ENCODE measurements around the gene SFI1.

The SFI1 gene

DNA sequence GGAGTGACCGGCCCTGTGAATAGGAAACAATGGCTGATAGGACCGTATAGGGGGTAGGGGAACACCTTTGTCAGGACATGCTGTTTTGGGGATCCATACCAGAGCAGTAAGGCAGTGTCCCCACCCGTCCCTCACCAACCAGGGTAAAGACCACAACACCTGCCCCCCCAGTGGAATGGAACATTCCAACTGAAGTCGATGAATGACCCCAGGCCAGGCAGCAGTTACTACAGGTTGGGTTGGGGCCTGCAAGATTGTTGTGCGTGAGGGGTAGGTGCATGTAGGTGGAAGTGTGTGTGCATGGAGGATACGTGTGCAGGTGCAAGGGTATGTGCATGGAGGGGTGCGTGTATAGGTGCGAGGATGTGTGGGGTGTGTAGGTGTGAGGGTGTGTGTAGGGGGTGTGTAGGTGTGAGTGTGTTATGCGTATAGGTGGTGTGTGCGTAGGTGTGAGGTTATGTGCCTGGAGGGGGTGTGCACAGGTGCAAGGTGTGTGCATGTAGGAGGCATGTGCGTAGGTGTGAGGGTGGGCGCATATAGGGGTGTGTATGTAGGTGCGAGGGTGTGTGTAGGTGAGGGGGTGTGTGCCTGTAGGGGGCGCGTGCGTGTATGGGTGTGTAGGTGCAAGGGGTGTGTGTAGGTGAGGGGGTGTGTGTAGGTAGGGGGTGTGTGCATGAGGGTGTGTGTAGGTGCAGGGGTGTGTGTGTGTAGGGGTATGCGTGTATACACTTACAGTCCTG, 132.8 kb downstream of the SFI1 start:
- DNase-seq (ENCODE audit: low read depth), result no peak
- H3K4me3 ChIP-seq (ENCODE audit: low read depth, low read length), result no peak overlapping the region; the same call in 1 of the 2 replicates
- TF ChIP-seq, protein P1, sequence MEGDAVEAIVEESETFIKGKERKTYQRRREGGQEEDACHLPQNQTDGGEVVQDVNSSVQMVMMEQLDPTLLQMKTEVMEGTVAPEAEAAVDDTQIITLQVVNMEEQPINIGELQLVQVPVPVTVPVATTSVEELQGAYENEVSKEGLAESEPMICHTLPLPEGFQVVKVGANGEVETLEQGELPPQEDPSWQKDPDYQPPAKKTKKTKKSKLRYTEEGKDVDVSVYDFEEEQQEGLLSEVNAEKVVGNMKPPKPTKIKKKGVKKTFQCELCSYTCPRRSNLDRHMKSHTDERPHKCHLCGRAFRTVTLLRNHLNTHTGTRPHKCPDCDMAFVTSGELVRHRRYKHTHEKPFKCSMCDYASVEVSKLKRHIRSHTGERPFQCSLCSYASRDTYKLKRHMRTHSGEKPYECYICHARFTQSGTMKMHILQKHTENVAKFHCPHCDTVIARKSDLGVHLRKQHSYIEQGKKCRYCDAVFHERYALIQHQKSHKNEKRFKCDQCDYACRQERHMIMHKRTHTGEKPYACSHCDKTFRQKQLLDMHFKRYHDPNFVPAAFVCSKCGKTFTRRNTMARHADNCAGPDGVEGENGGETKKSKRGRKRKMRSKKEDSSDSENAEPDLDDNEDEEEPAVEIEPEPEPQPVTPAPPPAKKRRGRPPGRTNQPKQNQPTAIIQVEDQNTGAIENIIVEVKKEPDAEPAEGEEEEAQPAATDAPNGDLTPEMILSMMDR (IDR thresholded peaks at IDR 0.05; ENCODE audit: low read depth, low read length, missing control alignments), result peak; percentile 39

DNA sequence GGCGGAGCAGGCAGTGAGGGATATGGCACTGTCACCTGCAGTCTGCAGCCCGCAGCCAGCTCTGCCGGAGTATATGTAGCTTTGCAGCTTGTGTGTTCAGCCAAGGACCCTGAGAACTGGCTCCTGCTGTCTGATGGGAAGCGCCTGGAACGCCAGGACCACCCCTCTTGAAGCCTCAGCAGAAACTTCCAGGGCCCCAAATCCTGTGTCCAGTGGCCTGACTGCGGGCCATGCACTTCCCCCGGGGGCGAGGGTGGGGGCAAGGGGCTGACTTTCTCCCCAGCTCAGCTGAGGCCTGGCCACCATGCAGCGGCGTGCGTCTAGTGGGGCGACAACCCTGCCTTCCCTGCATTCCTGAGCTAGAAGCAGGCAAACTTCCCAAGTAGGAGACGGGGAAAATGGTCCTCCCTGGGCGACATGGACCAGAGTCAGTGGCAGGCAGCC, 133.4 kb downstream of the SFI1 start:
- H3K4me3 ChIP-seq (ENCODE audit: low read depth, low read length), result peak overlapping the region; percentile 63
- TF ChIP-seq, protein P1 (IDR thresholded peaks at IDR 0.05; ENCODE audit: low read depth, low read length, missing control alignments), result no peak
- DNase-seq (ENCODE audit: low read depth), result no peak

DNA sequence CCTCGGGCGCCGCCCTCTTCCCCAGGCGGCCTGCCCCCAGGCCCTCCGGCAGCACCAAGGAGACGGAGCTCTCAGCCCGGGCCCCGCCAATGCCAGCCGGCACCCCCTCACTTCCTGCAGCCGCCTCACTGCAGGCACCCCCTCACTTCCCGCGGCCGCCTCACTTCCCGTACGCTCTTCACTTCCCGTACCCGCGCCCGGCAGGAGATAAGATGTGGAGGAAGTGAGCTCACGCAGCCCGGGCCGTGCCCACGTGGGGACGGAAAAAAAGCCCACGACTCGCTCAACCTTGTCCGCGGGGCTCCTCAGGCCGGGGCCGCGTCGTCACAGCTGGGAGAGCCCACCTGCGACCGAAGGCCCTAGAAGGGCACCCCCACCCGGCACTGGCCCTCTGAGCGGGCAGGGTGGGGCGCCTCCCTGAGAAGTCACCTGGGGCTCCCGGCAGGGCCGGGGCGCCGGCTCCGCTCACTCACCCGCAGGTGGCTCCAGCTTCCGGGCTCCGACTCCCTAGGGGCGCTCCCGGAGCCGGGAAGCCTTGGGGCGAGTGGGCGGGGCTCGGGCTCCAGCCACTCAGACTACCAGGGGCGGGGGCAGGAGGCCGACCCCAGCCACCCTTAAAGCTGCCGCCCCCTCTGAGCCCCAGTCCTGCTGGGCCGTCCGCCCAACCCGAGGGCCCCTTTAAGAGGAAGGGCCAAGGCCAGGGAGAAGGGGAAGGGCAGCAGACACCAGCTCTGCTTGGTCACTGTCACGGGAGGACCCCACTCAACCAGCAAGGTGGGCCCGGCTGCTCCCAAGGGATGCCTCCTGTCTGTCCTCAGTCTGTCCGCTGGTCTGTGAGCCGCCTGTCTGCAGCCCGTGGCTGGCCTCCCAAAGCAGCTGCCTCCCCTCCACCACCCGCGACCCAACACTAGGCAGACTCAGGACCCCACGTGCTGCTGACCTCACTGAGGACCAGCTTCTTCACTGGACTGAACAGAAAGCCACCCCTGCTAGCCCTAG, 134.3 kb downstream of the SFI1 start:
- no peak for DNase-seq (ENCODE audit: low read depth)
- TF ChIP-seq, protein P1 (IDR thresholded peaks at IDR 0.05; ENCODE audit: low read depth, low read length, missing control alignments), result no peak
- peak overlapping the region; percentile 63 for H3K4me3 ChIP-seq (ENCODE audit: low read depth, low read length)

DNA sequence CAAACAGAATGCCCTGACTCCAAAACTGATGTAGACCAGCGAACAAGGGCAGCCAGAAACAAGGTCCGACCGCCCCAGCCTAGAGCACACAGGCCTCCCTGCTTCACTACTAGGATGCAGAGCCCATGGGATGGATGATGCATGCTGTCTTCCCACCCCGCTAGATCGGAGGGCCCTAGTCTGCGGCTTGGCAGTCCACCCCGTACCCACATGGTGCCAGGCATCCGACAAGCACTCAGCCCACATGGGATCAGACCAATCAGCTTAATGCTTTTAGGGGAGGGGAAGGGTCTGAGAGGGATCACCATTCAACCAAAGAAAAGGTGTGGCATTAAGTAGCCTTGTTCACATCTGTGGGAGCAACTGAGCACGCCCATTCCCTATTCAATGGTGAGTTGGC, 135.1 kb downstream of the SFI1 start:
- peak overlapping the region; percentile 63 for H3K4me3 ChIP-seq (ENCODE audit: low read depth, low read length)
- TF ChIP-seq, protein P1 (IDR thresholded peaks at IDR 0.05; ENCODE audit: low read depth, low read length, missing control alignments), result no peak
- no peak for DNase-seq (ENCODE audit: low read depth)

DNA sequence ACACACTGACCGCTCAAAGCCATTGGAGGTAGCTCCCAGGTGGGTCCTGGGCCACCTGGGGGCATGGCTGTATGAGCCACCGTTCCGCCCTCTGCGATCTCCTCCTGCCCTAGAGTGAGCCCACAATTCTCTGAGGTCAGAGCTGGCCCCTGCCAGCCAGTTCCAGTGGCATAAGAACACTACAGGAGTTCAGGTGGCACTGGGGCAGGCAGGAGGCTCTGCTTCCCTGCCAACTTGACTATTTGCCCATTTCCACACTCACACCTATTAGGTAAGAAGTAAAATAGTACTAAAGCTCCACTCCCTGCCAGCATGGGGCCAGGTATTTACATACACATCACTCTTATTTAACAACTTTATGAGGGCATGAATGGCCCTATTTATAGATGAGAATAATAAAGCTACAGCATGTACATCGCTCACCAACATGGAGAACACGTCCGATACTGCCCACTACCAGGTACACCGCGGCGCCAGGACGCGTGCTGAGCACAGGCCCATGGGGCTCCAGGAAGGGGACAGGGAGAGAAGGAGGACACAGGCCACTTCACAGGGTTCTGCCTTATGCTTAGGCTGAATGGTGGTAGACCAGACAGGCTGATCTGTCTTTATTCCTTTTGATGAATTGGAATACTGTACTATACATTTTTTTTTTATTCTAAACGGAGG, 139.4 kb downstream of the SFI1 start:
- DNase-seq (ENCODE audit: low read depth), result no peak
- TF ChIP-seq, protein P1 (IDR thresholded peaks at IDR 0.05; ENCODE audit: low read depth, low read length, missing control alignments), result no peak
- H3K4me3 ChIP-seq (ENCODE audit: low read depth, low read length), result no peak overlapping the region; the same call in 1 of the 2 replicates

DNA sequence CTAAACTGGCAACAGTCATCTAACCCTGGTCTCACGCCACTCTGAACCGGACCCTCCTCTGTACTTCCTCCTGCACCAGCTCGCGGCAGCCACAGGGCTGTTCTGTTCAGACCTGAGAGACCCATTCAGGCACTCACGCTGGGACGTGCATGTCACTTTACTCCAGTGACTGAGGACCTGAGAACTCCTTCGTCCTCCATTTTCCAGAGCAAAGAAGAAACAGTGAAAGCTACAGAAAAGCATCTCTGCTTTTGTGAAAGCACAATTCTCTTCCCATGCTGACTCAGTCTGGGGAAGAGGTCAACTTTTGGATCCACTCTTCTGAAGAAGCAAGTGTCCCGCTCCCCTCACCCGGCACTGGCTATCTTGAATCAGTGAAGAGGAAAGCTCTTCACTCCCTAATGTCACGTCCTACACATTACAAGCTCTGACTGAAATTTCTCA, 141.1 kb downstream of the SFI1 start:
- H3K4me3 ChIP-seq (ENCODE audit: low read depth, low read length), result peak overlapping the region; percentile 71
- peak; percentile 67 for DNase-seq (ENCODE audit: low read depth)
- TF ChIP-seq, protein P1 (IDR thresholded peaks at IDR 0.05; ENCODE audit: low read depth, low read length, missing control alignments), result peak; percentile 56
